ENCODE measurements around the gene PLA2G4E.

The PLA2G4E gene

DNA sequence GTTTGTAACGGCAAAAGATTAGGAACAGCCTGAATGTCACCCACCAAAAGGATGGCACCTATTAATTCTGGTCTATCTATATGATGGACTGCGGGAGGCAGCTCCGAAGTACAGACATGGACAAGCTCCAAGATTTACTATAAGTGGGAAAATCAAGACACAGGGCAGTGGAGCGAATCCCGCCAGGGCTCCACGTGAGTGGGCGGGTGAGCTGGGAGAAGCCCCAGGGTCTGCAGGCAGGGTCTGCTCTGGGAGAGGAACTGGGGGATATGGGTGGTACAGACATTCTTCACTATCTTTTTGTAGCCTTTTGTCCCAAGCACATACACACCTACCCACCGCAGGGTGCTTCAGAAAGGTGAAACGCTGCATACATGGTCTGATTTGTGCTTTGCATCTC lies 88.7 kb downstream of the PLA2G4E start (continued):
- TF ChIP-seq BACH2 (CRISPR knock-in tag; IDR thresholded peaks at IDR 0.05; ENCODE audit: borderline replicate concordance) (no peak), ZFP30 (CRISPR knock-in tag; IDR thresholded peaks at IDR 0.05) (no peak), TCF4 (CRISPR knock-in tag; IDR thresholded peaks at IDR 0.05; ENCODE audit: borderline replicate concordance) (no peak), OSR1 (CRISPR knock-in tag; IDR thresholded peaks at IDR 0.05) (no peak), GLIS3 (CRISPR knock-in tag; IDR thresholded peaks at IDR 0.05) (no peak), ZNF565 (CRISPR knock-in tag; conservative IDR thresholded peaks at IDR 0.05; ENCODE audit: low read depth) (no peak), ESRRG (CRISPR knock-in tag; IDR thresholded peaks at IDR 0.05) (no peak), ZNF70 (CRISPR knock-in tag; IDR thresholded peaks at IDR 0.05) (no peak), ZFP3 (CRISPR knock-in tag; IDR thresholded peaks at IDR 0.05) (no peak), SNAI2 (CRISPR knock-in tag; IDR thresholded peaks at IDR 0.05) (no peak), PPARA (CRISPR knock-in tag; IDR thresholded peaks at IDR 0.05; ENCODE audit: borderline replicate concordance) (no peak)
